BLaER1 (cell line): ENCODE measurements around the gene BDKRB2.

Source experiments
- H3K27ac ChIP-seq: shearing (Covaris generic); formaldehyde crosslinking; 2 replicates; pipeline ENCODE4 v1.8.1; 2022
- H3K27me3 ChIP-seq: shearing (Covaris generic); formaldehyde crosslinking; 2 replicates; pipeline ENCODE4 v1.8.1; 2022
- H3K36me3 ChIP-seq: shearing (Covaris generic); formaldehyde crosslinking; 2 replicates; pipeline ENCODE4 v1.8.1; 2022
- H3K4me1 ChIP-seq: shearing (Covaris generic); formaldehyde crosslinking; 2 replicates; pipeline ENCODE4 v1.8.1; 2022
- H3K4me2 ChIP-seq: shearing (Covaris generic); formaldehyde crosslinking; 2 replicates; pipeline ENCODE4 v1.8.1; 2022
- H3K4me3 ChIP-seq: shearing (Covaris generic); formaldehyde crosslinking; 2 replicates; pipeline ENCODE4 v1.8.1; 2022
- H3K9ac ChIP-seq: shearing (Covaris generic); formaldehyde crosslinking; 2 replicates; pipeline ENCODE4 v1.8.1; 2022
- H3K9me3 ChIP-seq: shearing (Covaris generic); formaldehyde crosslinking; 2 replicates; pipeline ENCODE4 v1.8.1; 2022
- H4K20me1 ChIP-seq: shearing (Covaris generic); formaldehyde crosslinking; 2 replicates; pipeline ENCODE4 v1.8.1; 2022
- Cebpa-rat ChIP-seq: shearing (Covaris generic); IDR thresholded peaks from 2 replicates; pipeline ENCODE4 v1.8.1; 2022

The BDKRB2 gene

GRCh38 chr14:96224480-96225096 is 19.9 kb downstream of the BDKRB2 start:
- H3K27me3 ChIP-seq = no peaks in the 10 kb centered on the region
- no peak overlapping the region for H3K9ac ChIP-seq
- no peak for TF ChIP-seq Cebpa-rat
- no peaks in the 10 kb centered on the region for H3K36me3 ChIP-seq
- H3K4me2 ChIP-seq = no peak overlapping the region
- peaks cover 7% of the 10 kb centered on the region for H3K4me1 ChIP-seq
- peaks cover 17% of the 10 kb centered on the region for H3K9me3 ChIP-seq
- no peaks in the 10 kb centered on the region for H4K20me1 ChIP-seq
- no peak overlapping the region for H3K4me3 ChIP-seq
- H3K27ac ChIP-seq = no peak overlapping the region

- no peak overlapping the region for H3K27ac ChIP-seq
- no peaks in the 10 kb centered on the region for H3K36me3 ChIP-seq
- peaks cover 17% of the 10 kb centered on the region for H3K9me3 ChIP-seq
- H3K4me2 ChIP-seq = no peak overlapping the region
- H3K9ac ChIP-seq = no peak overlapping the region
- peaks cover 1% of the 10 kb centered on the region for H3K4me1 ChIP-seq
- H3K27me3 ChIP-seq = no peaks in the 10 kb centered on the region
- TF ChIP-seq Cebpa-rat = no peak
- no peaks in the 10 kb centered on the region for H4K20me1 ChIP-seq
- no peak overlapping the region for H3K4me3 ChIP-seq
Observed at GRCh38 chr14:96225213-96225612, 20.6 kb downstream of the BDKRB2 start.

GRCh38 chr14:96225745-96226151 is 21.1 kb downstream of the BDKRB2 start:
- Histone ChIP-seq H3K4me2 (no peak overlapping the region), H4K20me1 (no peaks in the 10 kb centered on the region), H3K4me1 (no peaks in the 10 kb centered on the region), H3K9ac (no peak overlapping the region), H3K9me3 (peaks cover 17% of the 10 kb centered on the region), H3K4me3 (no peak overlapping the region), H3K27me3 (no peaks in the 10 kb centered on the region), H3K27ac (no peak overlapping the region), H3K36me3 (no peaks in the 10 kb centered on the region)
- no peak for TF ChIP-seq Cebpa-rat

GRCh38 chr14:96227428-96227827 is 22.8 kb downstream of the BDKRB2 start:
- no peaks in the 10 kb centered on the region for H4K20me1 ChIP-seq
- TF ChIP-seq Cebpa-rat = no peak
- no peaks in the 10 kb centered on the region for H3K36me3 ChIP-seq

GRCh38 chr14:96229315-96229714 is 24.7 kb downstream of the BDKRB2 start:
- TF ChIP-seq Cebpa-rat = no peak
- no peak overlapping the region for H3K27ac ChIP-seq
- peaks cover 17% of the 10 kb centered on the region for H3K9me3 ChIP-seq
- no peaks in the 10 kb centered on the region for H3K4me1 ChIP-seq
- H3K36me3 ChIP-seq = no peaks in the 10 kb centered on the region
- H4K20me1 ChIP-seq = no peaks in the 10 kb centered on the region
- H3K27me3 ChIP-seq = no peaks in the 10 kb centered on the region
- H3K4me2 ChIP-seq = no peak overlapping the region
- no peak overlapping the region for H3K4me3 ChIP-seq
- H3K9ac ChIP-seq = no peak overlapping the region

More at GRCh38 chr14:96227428-96227827, 22.8 kb downstream of the BDKRB2 start:
- Histone ChIP-seq H3K4me1 (no peaks in the 10 kb centered on the region), H3K27ac (no peak overlapping the region), H3K9me3 (peaks cover 17% of the 10 kb centered on the region), H3K9ac (no peak overlapping the region), H3K4me3 (no peak overlapping the region), H3K27me3 (no peaks in the 10 kb centered on the region), H3K4me2 (no peak overlapping the region)

- Histone ChIP-seq H4K20me1 (no peaks in the 10 kb centered on the region), H3K9me3 (peaks cover 17% of the 10 kb centered on the region), H3K4me3 (no peak overlapping the region), H3K27ac (no peak overlapping the region), H3K4me1 (no peaks in the 10 kb centered on the region), H3K9ac (no peak overlapping the region), H3K4me2 (no peak overlapping the region), H3K36me3 (no peaks in the 10 kb centered on the region), H3K27me3 (no peaks in the 10 kb centered on the region)
- TF ChIP-seq Cebpa-rat = no peak
Observed at GRCh38 chr14:96231056-96231455, 26.4 kb downstream of the BDKRB2 start.

- no peak for TF ChIP-seq Cebpa-rat
- Histone ChIP-seq H3K4me2 (no peak overlapping the region), H3K36me3 (no peaks in the 10 kb centered on the region), H3K4me3 (no peak overlapping the region), H4K20me1 (no peaks in the 10 kb centered on the region), H3K27me3 (no peaks in the 10 kb centered on the region), H3K9ac (no peak overlapping the region), H3K27ac (no peak overlapping the region), H3K4me1 (no peaks in the 10 kb centered on the region), H3K9me3 (peaks cover 17% of the 10 kb centered on the region)
Observed at GRCh38 chr14:96231526-96232130, 27.0 kb downstream of the BDKRB2 start.

GRCh38 chr14:96232506-96232905 is 27.9 kb downstream of the BDKRB2 start:
- Histone ChIP-seq H3K4me1 (no peaks in the 10 kb centered on the region), H3K9ac (no peak overlapping the region), H4K20me1 (no peaks in the 10 kb centered on the region), H3K4me2 (no peak overlapping the region), H3K4me3 (no peak overlapping the region), H3K36me3 (no peaks in the 10 kb centered on the region), H3K27me3 (no peaks in the 10 kb centered on the region), H3K9me3 (peaks cover 15% of the 10 kb centered on the region), H3K27ac (no peak overlapping the region)
- TF ChIP-seq Cebpa-rat = no peak

GRCh38 chr14:96233661-96234060 is 29.0 kb downstream of the BDKRB2 start:
- Histone ChIP-seq H3K4me2 (no peak overlapping the region), H3K27ac (no peak overlapping the region), H3K27me3 (no peaks in the 10 kb centered on the region), H3K9ac (no peak overlapping the region), H3K4me3 (no peak overlapping the region), H3K4me1 (no peaks in the 10 kb centered on the region), H3K9me3 (peaks cover 3% of the 10 kb centered on the region), H3K36me3 (no peaks in the 10 kb centered on the region), H4K20me1 (no peaks in the 10 kb centered on the region)
- no peak for TF ChIP-seq Cebpa-rat

GRCh38 chr14:96235426-96235825 is 30.8 kb downstream of the BDKRB2 start:
- Histone ChIP-seq H3K4me3 (no peak overlapping the region), H3K27me3 (no peaks in the 10 kb centered on the region), H3K4me1 (no peaks in the 10 kb centered on the region), H3K4me2 (no peak overlapping the region), H4K20me1 (no peaks in the 10 kb centered on the region), H3K9ac (no peak overlapping the region), H3K36me3 (no peaks in the 10 kb centered on the region), H3K27ac (no peak overlapping the region), H3K9me3 (no peaks in the 10 kb centered on the region)
- no peak for TF ChIP-seq Cebpa-rat

GRCh38 chr14:96237641-96238040 is 33.0 kb downstream of the BDKRB2 start:
- Histone ChIP-seq H3K27me3 (no peaks in the 10 kb centered on the region), H3K4me1 (no peaks in the 10 kb centered on the region), H3K4me2 (no peak overlapping the region), H3K9me3 (no peaks in the 10 kb centered on the region), H4K20me1 (no peaks in the 10 kb centered on the region), H3K9ac (no peak overlapping the region), H3K36me3 (no peaks in the 10 kb centered on the region), H3K27ac (no peak overlapping the region), H3K4me3 (no peak overlapping the region)
- TF ChIP-seq Cebpa-rat = no peak
